GM12878 (cell line): ENCODE results near the gene MGMT. TPM values are rescaled to one million over a fixed set of nuclear protein-coding genes. Genes with fewer than 3 reads are reported as not detected.

Experiments
- ATAC-seq: fragments of 200-7000 bp; cut with Tn5 transposase; 3 replicates; pipeline ENCODE4 v1.9.1; 2020; ENCODE audit warnings: mild to moderate bottlenecking, moderate library complexity
- BruUV-seq: library from RNA; stranded (reverse); fragments of 400-500 nt; replicated peaks from 2 replicates; lab custom pipeline; 2021; lab: Mats Ljungman, UMichigan
- CTCF ChIA-PET: fragments of 300-600 bp; sonication (Branson Sonifier 250); formaldehyde crosslinking; extraction: SDS; loops from one replicate; lab custom pipeline; 2021; ENCODE audit warnings: inconsistent platforms; lab: Yijun Ruan, JAX
- POLR2A ChIA-PET: fragments of 350-600 bp; formaldehyde crosslinking; extraction: SDS; loops from one replicate; lab custom pipeline; 2021; ENCODE audit warnings: inconsistent platforms; lab: Charles Lee
- RAD21 ChIA-PET: fragments of 300-600 bp; sonication (Branson Sonifier 250); formaldehyde crosslinking; loops from one replicate; lab custom pipeline; 2023; ENCODE audit warnings: antibody characterized with exemption; ENCODE audit not compliant: unreplicated experiment; lab: Charles Lee
- SMC1A ChIA-PET: fragments of 300-600 bp; sonication (Branson Sonifier 250); formaldehyde crosslinking; loops from one replicate; lab custom pipeline; 2023; ENCODE audit not compliant: unreplicated experiment, uncharacterized antibody; lab: Charles Lee
- DNase-seq: peaks from one replicate; pipeline ENCODE4 v3.0.0-alpha.2; 2011; ENCODE audit warnings: low read depth, low spot score
- FAIRE-seq: peaks from 3 replicates; lab custom pipeline; 2011; peaks lifted over from hg19 to GRCh38; lab: Jason Lieb, UNC
- H2AFZ ChIP-seq: 2 replicates; pipeline ENCODE4 v1.6.0; 2011; ENCODE audit warnings: low read depth, low read length, control low read depth; ENCODE audit not compliant: control insufficient read depth
- H3K27ac ChIP-seq: 2 replicates; pipeline ENCODE4 v1.5.1; 2011; ENCODE audit warnings: control low read depth; ENCODE audit not compliant: control insufficient read depth, insufficient read depth
- H3K27me3 ChIP-seq, 2 experiments: replicated peaks in 1 of 2; 2 replicates each; pipeline versions ENCODE4 v1.6.0 to v1.6.1; 2011; ENCODE audit warnings: low read length in 1 of 2; ENCODE audit not compliant: control insufficient read depth in 2 of 2, insufficient read depth in 2 of 2
- H3K36me3 ChIP-seq, 2 experiments: 2 replicates each; pipeline ENCODE4 v1.5.1; 2011; ENCODE audit warnings: low read length in 1 of 2; ENCODE audit not compliant: control insufficient read depth in 2 of 2, insufficient read depth in 2 of 2
- H3K4me1 ChIP-seq: 2 replicates; pipeline ENCODE4 v1.6.1; 2011; ENCODE audit warnings: mild to moderate bottlenecking, low read length, moderate library complexity, mixed read lengths; ENCODE audit not compliant: control insufficient read depth, insufficient read depth
- H3K4me2 ChIP-seq: 2 replicates; pipeline ENCODE4 v1.6.0; 2011; ENCODE audit warnings: control low read depth; ENCODE audit not compliant: control insufficient read depth, insufficient read depth
- H3K4me3 ChIP-seq: fragments of 200-600 bp; sonication (generic); 2 replicates; pipeline ENCODE4 v1.5.1; 2016
- H3K79me2 ChIP-seq: 2 replicates; pipeline ENCODE4 v1.6.0; 2011; ENCODE audit warnings: low read length; ENCODE audit not compliant: control insufficient read depth, insufficient read depth
- H3K9ac ChIP-seq: 2 replicates; pipeline ENCODE4 v1.8.0; 2011; ENCODE audit warnings: low read length, control low read depth, mixed read lengths; ENCODE audit not compliant: control insufficient read depth, insufficient read depth
- H3K9me3 ChIP-seq: replicated peaks from 3 replicates; pipeline ENCODE4 v1.5.1; 2011; ENCODE audit warnings: mild to moderate bottlenecking, low read length; ENCODE audit not compliant: control insufficient read depth, insufficient read depth
- H4K20me1 ChIP-seq: 2 replicates; pipeline ENCODE4 v1.6.0; 2011; ENCODE audit not compliant: control insufficient read depth, insufficient read depth
- ATF7 ChIP-seq: fragments of 450-650 bp; IDR thresholded peaks from 2 replicates; pipeline ENCODE4 v1.6.1; 2016; ENCODE audit warnings: low read depth, mild to moderate bottlenecking
- BRCA1 ChIP-seq: IDR thresholded peaks from 2 replicates; pipeline ENCODE4 v1.6.1; 2011; ENCODE audit warnings: low read depth, low read length, improper control_type of control experiment
- CHD2 ChIP-seq: IDR thresholded peaks from 2 replicates; pipeline ENCODE4 v1.6.1; 2011; ENCODE audit warnings: low read depth, low read length, improper control_type of control experiment, borderline replicate concordance
- HDAC6 ChIP-seq: fragments of 200-600 bp; sonication (generic); IDR thresholded peaks from one replicate; pipeline ENCODE4 v1.8.0; 2017; ENCODE audit warnings: antibody characterized with exemption; ENCODE audit not compliant: unreplicated experiment
- IKZF2 ChIP-seq, 2 experiments: fragments of 450-650 bp; IDR thresholded peaks; 2 replicates each; pipeline ENCODE4 v1.6.1; 2017; ENCODE audit warnings: mild to moderate bottlenecking in 2 of 2, moderate library complexity in 2 of 2
- KAT2A ChIP-seq: conservative IDR thresholded peaks from 2 replicates; pipeline ENCODE4 v1.6.1; 2011; ENCODE audit warnings: low read depth, low read length; ENCODE audit not compliant: control insufficient read depth
- NFIC ChIP-seq: IDR thresholded peaks from 2 replicates; pipeline ENCODE4 v1.6.1; 2012; ENCODE audit warnings: low read depth, mild to moderate bottlenecking, inconsistent platforms, low read length, moderate library complexity
- RAD51 ChIP-seq: fragments of 450-650 bp; IDR thresholded peaks from 2 replicates; pipeline ENCODE4 v1.6.1; 2016; ENCODE audit warnings: moderate library complexity, mild to moderate bottlenecking, inconsistent platforms
- SKIL ChIP-seq: fragments of 450-650 bp; IDR thresholded peaks from 2 replicates; pipeline ENCODE4 v1.6.1; 2017; ENCODE audit warnings: mild to moderate bottlenecking, low read depth, inconsistent platforms; ENCODE audit not compliant: poor library complexity, severe bottlenecking
- SMAD5 ChIP-seq: IDR thresholded peaks from 2 replicates; pipeline ENCODE4 v1.6.1; 2016; ENCODE audit warnings: antibody characterized with exemption, low read depth
- SUPT20H ChIP-seq: IDR thresholded peaks from 2 replicates; pipeline ENCODE4 v1.6.1; 2011; ENCODE audit warnings: low read depth, mild to moderate bottlenecking, low read length, moderate library complexity, borderline replicate concordance; ENCODE audit not compliant: control insufficient read depth
- TAF1 ChIP-seq: IDR thresholded peaks from 2 replicates; pipeline ENCODE4 v1.6.1; 2011; ENCODE audit warnings: mild to moderate bottlenecking, low read depth, low read length, borderline replicate concordance
- TCF3 ChIP-seq: IDR thresholded peaks from 2 replicates; pipeline ENCODE4 v1.6.1; 2012; ENCODE audit warnings: low read depth, mild to moderate bottlenecking, low read length, borderline replicate concordance; ENCODE audit not compliant: insufficient read depth
- YBX1 ChIP-seq: fragments of 450-650 bp; IDR thresholded peaks from 2 replicates; pipeline ENCODE4 v1.6.1; 2016; ENCODE audit warnings: antibody characterized with exemption
- ZBED1 ChIP-seq: IDR thresholded peaks from 2 replicates; pipeline ENCODE4 v1.6.1; 2016; ENCODE audit warnings: borderline replicate concordance
- WGBS: methylation state at CpG from one replicate; pipeline ENCODE4 v1.1.6; 2016; ENCODE audit warnings: low lambda C conversion rate; ENCODE audit not compliant: insufficient replicate concordance, insufficient coverage; ENCODE audit errors: missing lambda C conversion rate; 5-methylcytosine and 5-hydroxymethylcytosine counted together
- in situ Hi-C: fragments of 300-500 bp; cut with MboI; formaldehyde crosslinking; loops from 9 replicates; pipeline ENCODE4 v1.14.3; 2018; ENCODE audit warnings: mixed read lengths
- intact Hi-C: fragments of 100-400 bp; cut with micrococcal nuclease; formaldehyde crosslinking; loops from one replicate; pipeline ENCODE4 v1.14.2; 2022; ENCODE audit not compliant: unreplicated experiment
- polyA plus RNA-seq, 11 experiments: library from polyadenylated mRNA; depleted of rRNA in 4 of 11; unstranded in 6 of 11; stranded (reverse) in 5 of 11; fragments of >200 nt; fragmentation: Nextera tagmentation in 4 of 11; fragmentation: Illumina TruSeq in 1 of 11; extraction: Ambion mirVana in 4 of 11; extraction: Trizol in 1 of 11; gene quantifications; 1 replicate in 1 of 11; 2 replicates in 10 of 11; pipeline versions ENCODE4 v1.2.1 to v1.2.3, GENCODE V29; 2011 to 2016; ENCODE audit warnings: inconsistent platforms in 2 of 11, missing spikeins in 2 of 11, low read depth in 1 of 11
- total RNA-seq, 4 experiments: library from RNA; depleted of rRNA in 3 of 4; stranded (reverse); fragments of >200 nt in 3 of 4; fragmentation: Illumina TruSeq in 1 of 4; extraction: Trizol in 1 of 4; gene quantifications; 2 replicates each; pipeline versions ENCODE4 v1.2.1 to v1.2.3, GENCODE V29; 2013 to 2021

The MGMT gene
- total and polyA plus RNA-seq, 10 of the 15 experiments (the other 5 are each of a cell fraction or from before 2014, with no cell fraction given) = 0.16 to 24.2 (median 13.3) TPM

GRCh38 chr10:129677377-129677927 is 210.4 kb downstream of the MGMT start:
- Histone ChIP-seq H3K27ac (no peak overlapping the region), H3K27me3 (no peaks in the 10 kb centered on the region), H2AFZ (no peak overlapping the region), H3K79me2 (no peaks in the 10 kb centered on the region), H4K20me1 (no peaks in the 10 kb centered on the region), H3K9me3 (no peaks in the 10 kb centered on the region; the same call in 2 of the 3 replicates)
- ChIA-PET SMC1A (no interaction called here), RAD21 (no interaction called here), POLR2A (no interaction called here), CTCF (no interaction called here)
- intact Hi-C loops (no loop called here), in situ Hi-C loops (no loop called here)
- no peak for DNase-seq
- 96% methylated on average over 11 of the region's 11 CpGs for WGBS
- no peak for ATAC-seq
- TF ChIP-seq ZBED1 (no peak), CHD2 (no peak), NFIC (no peak), HDAC6 (no peak), IKZF2 (IDR thresholded peaks at IDR 0.05) (no peak), ATF7 (no peak)
- TF ChIP-seq, all 136 proteins: peak for 0
- BruUV-seq = no TSS peak
- FAIRE-seq = no peak
- H3K36me3 ChIP-seq = no peaks in the 10 kb centered on the region
- H3K4me3 ChIP-seq = no peak overlapping the region
- H3K4me1 ChIP-seq = no peaks in the 10 kb centered on the region
- no peak overlapping the region for H3K9ac ChIP-seq
- no peak overlapping the region for H3K4me2 ChIP-seq

- FAIRE-seq (no peak), ATAC-seq (no peak), DNase-seq (no peak)
- ChIA-PET POLR2A (no interaction called here), CTCF (no interaction called here), RAD21 (no interaction called here), SMC1A (no interaction called here)
- Histone ChIP-seq H3K9me3 (no peaks in the 10 kb centered on the region; the same call in 2 of the 3 replicates), H2AFZ (no peak overlapping the region), H3K27me3 (no peaks in the 10 kb centered on the region), H3K9ac (no peak overlapping the region), H4K20me1 (no peaks in the 10 kb centered on the region), H3K36me3 (no peaks in the 10 kb centered on the region), H3K27ac (no peak overlapping the region), H3K79me2 (no peaks in the 10 kb centered on the region), H3K4me3 (no peak overlapping the region), H3K4me2 (no peak overlapping the region), H3K4me1 (no peaks in the 10 kb centered on the region)
- BruUV-seq = no TSS peak
- in situ Hi-C loops (no loop called here), intact Hi-C loops (no loop called here)
- 85% methylated on average over 4 of the region's 4 CpGs for WGBS
- no peak for TF ChIP-seq IKZF2 (IDR thresholded peaks at IDR 0.05)
- TF ChIP-seq TAF1 = no peak
- no peak for TF ChIP-seq KAT2A
- no peak for TF ChIP-seq TCF3
- TF ChIP-seq RAD51 = no peak
- no peak for TF ChIP-seq YBX1
- TF ChIP-seq SUPT20H = no peak
- no peak for TF ChIP-seq BRCA1
- no peak for TF ChIP-seq SMAD5
- TF ChIP-seq SKIL = no peak
These were observed 211.1 kb downstream of the MGMT start for GRCh38 chr10:129678186-129678585.
